Cardiac fibroblast (primary cell): ENCODE results near the gene GNLY.
"Not testable (repeated sequence)": the region's sequence is repeated elsewhere in the genome, so short reads cannot be mapped to it uniquely, and the experiment has no call there.

Experiments
- DNase-seq, 2 donors: peaks; one replicate each; pipeline versions ENCODE4 v3.0.0 to v3.0.0-alpha.2; 2010; ENCODE audit warnings: low read depth in 2 of 2
- H3K4me3 ChIP-seq, 2 donors: replicated peaks in 1 of 2; 1 replicate in 1 of 2; 2 replicates in 1 of 2; pipeline ENCODE4 v1.5.1; 2011; ENCODE audit warnings: low read depth in 2 of 2, low read length in 2 of 2, mild to moderate bottlenecking in 2 of 2, moderate library complexity in 1 of 2
- TF ChIP-seq, protein P1 (sequence below): IDR thresholded peaks from one replicate; pipeline ENCODE4 v1.5.1; 2011; ENCODE audit warnings: low read depth, mild to moderate bottlenecking, low read length, inconsistent platforms

The GNLY gene

GRCh38 chr2:85659324-85659981, 34.7 kb upstream of the GNLY start:
- no peak overlapping the region for H3K4me3 ChIP-seq

GRCh38 chr2:85660301-85660700, 33.9 kb upstream of the GNLY start:
- not testable (repeated sequence) for H3K4me3 ChIP-seq, DNase-seq

More at GRCh38 chr2:85659324-85659981, 34.7 kb upstream of the GNLY start:
- no peak for DNase-seq
- TF ChIP-seq, protein P1, sequence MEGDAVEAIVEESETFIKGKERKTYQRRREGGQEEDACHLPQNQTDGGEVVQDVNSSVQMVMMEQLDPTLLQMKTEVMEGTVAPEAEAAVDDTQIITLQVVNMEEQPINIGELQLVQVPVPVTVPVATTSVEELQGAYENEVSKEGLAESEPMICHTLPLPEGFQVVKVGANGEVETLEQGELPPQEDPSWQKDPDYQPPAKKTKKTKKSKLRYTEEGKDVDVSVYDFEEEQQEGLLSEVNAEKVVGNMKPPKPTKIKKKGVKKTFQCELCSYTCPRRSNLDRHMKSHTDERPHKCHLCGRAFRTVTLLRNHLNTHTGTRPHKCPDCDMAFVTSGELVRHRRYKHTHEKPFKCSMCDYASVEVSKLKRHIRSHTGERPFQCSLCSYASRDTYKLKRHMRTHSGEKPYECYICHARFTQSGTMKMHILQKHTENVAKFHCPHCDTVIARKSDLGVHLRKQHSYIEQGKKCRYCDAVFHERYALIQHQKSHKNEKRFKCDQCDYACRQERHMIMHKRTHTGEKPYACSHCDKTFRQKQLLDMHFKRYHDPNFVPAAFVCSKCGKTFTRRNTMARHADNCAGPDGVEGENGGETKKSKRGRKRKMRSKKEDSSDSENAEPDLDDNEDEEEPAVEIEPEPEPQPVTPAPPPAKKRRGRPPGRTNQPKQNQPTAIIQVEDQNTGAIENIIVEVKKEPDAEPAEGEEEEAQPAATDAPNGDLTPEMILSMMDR: no peak

- DNase-seq: no peak
- no peak overlapping the region for H3K4me3 ChIP-seq
- TF ChIP-seq, protein P1: no peak
Measured at GRCh38 chr2:85660725-85661124, 33.4 kb upstream of the GNLY start.

DNA sequence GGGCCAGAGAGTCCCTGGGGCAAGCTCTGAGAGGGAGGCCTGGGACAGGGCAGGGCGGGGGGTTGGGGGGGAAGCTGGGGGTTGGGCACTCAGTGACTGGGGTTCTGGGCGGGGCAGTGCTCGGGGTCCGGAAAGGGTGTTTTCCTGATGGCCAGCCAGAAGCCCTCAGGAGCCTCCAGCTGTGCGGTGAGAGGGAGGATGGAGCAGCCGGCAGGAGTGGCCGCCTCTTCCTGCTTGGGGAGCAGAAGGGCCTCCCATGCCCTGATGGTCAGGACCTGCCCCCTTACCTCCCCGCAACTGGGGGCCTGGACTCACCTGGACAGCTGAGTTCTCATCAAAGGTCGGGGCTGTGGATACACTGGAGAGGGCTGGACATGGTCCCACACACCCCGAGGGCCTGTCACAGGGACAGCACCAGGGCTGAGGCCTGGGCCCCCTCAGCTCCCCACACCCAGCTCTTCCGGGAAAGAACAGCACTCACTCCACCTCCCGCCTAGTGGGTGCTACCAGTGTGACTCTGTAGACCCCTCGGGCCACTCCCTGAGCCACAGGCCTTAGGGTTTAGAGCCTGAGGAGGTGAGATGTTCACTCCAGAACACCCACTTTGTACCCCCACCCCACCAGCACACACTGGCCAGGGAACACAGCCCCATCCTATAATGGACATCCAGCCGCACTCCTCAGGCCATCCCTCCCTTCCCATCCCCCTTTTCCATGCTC, 32.9 kb upstream of the GNLY start:
- H3K4me3 ChIP-seq: no peak overlapping the region
- TF ChIP-seq, protein P1: no peak
- peak in 1 of 2 donors; percentile 31 for DNase-seq

GRCh38 chr2:85662899-85663593, 31.1 kb upstream of the GNLY start:
- peak; percentile 97 to 98 for DNase-seq
- no peak overlapping the region for H3K4me3 ChIP-seq
- TF ChIP-seq, protein P1: no peak

- no peak for DNase-seq
- no peak overlapping the region for H3K4me3 ChIP-seq
- TF ChIP-seq, protein P1: no peak
Measured at GRCh38 chr2:85663594-85664565, 30.3 kb upstream of the GNLY start.
